ENCODE results near the gene ZBTB8A. TPM values are rescaled to one million over a fixed set of nuclear protein-coding genes. Genes with fewer than 3 reads are reported as not detected.

The ZBTB8A gene
- total RNA-seq, 1 donor from 2014 or later, result 10.1 TPM

DNA sequence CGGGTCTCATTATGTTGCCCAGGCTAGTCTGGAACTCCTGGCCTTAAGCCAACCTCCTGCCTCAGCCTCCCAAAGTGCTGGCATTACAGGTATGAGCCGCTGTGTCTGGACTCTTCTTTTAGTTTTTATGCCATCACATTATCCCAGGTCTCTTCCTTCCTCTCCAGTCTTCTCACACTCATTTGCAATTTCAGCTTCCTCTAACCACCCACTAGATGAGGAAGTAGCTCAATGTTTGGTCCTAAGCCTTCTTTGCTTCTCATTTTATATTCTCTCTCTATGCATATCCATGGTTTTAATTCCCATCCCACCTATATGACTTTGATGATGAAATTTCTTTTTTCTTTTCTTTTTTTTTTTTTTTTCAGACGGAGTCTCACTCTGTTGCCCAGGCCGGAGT is 3.1 kb upstream of the ZBTB8A start:
- TF ChIP-seq, protein P1, sequence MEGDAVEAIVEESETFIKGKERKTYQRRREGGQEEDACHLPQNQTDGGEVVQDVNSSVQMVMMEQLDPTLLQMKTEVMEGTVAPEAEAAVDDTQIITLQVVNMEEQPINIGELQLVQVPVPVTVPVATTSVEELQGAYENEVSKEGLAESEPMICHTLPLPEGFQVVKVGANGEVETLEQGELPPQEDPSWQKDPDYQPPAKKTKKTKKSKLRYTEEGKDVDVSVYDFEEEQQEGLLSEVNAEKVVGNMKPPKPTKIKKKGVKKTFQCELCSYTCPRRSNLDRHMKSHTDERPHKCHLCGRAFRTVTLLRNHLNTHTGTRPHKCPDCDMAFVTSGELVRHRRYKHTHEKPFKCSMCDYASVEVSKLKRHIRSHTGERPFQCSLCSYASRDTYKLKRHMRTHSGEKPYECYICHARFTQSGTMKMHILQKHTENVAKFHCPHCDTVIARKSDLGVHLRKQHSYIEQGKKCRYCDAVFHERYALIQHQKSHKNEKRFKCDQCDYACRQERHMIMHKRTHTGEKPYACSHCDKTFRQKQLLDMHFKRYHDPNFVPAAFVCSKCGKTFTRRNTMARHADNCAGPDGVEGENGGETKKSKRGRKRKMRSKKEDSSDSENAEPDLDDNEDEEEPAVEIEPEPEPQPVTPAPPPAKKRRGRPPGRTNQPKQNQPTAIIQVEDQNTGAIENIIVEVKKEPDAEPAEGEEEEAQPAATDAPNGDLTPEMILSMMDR (IDR thresholded peaks at IDR 0.05), result no peak
- TF ChIP-seq POLR2AphosphoS5 (IDR thresholded peaks at IDR 0.05; ENCODE audit: insufficient read depth in 1 of 2, low read depth in 1 of 2) (no peak), POLR2A (IDR thresholded peaks at IDR 0.05) (no peak)
- no peak for DNase-seq (ENCODE audit: extremely low spot score in 2 of 2)
- H3K4me3 ChIP-seq, result no peak overlapping the region
- no peak overlapping the region for H3K27ac ChIP-seq
- intact Hi-C loops (cut with DNase I), result no loop called here
- H3K36me3 ChIP-seq, result no peaks in the 10 kb centered on the region
- H3K4me1 ChIP-seq, result peaks cover 10% of the 10 kb centered on the region
- H3K27me3 ChIP-seq, result no peaks in the 10 kb centered on the region
- no peaks in the 10 kb centered on the region for H3K9me3 ChIP-seq

DNA sequence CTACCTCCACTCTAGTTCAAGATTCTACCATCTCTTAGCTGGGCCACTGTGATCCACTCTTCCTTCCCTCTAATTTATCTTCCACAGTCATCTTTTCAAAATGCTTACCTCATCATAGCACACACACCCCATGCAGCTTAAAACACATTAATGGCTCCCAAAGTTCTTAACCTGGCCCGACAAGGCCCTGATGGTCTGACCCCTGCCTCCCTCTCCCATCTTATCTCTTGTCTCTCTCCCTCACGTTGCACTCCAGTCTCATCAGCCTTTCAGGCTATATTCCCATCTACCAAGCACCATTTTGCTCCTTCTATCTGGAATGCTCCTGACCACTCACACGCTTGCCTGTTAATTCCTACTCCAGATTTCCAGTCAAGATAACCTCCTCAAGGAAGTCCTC is 2.5 kb upstream of the ZBTB8A start:
- no peaks in the 10 kb centered on the region for H3K9me3 ChIP-seq
- no peak overlapping the region for H3K4me3 ChIP-seq
- H3K27ac ChIP-seq, result no peak overlapping the region
- TF ChIP-seq, protein P1 (IDR thresholded peaks at IDR 0.05), result no peak
- TF ChIP-seq POLR2A (IDR thresholded peaks at IDR 0.05), result no peak
- TF ChIP-seq POLR2AphosphoS5 (IDR thresholded peaks at IDR 0.05; ENCODE audit: insufficient read depth in 1 of 2, low read depth in 1 of 2), result no peak
- intact Hi-C loops (cut with DNase I), result no loop called here
- peaks cover 10% of the 10 kb centered on the region for H3K4me1 ChIP-seq
- no peaks in the 10 kb centered on the region for H3K36me3 ChIP-seq
- DNase-seq (ENCODE audit: extremely low spot score in 2 of 2), result no peak
- no peaks in the 10 kb centered on the region for H3K27me3 ChIP-seq

DNA sequence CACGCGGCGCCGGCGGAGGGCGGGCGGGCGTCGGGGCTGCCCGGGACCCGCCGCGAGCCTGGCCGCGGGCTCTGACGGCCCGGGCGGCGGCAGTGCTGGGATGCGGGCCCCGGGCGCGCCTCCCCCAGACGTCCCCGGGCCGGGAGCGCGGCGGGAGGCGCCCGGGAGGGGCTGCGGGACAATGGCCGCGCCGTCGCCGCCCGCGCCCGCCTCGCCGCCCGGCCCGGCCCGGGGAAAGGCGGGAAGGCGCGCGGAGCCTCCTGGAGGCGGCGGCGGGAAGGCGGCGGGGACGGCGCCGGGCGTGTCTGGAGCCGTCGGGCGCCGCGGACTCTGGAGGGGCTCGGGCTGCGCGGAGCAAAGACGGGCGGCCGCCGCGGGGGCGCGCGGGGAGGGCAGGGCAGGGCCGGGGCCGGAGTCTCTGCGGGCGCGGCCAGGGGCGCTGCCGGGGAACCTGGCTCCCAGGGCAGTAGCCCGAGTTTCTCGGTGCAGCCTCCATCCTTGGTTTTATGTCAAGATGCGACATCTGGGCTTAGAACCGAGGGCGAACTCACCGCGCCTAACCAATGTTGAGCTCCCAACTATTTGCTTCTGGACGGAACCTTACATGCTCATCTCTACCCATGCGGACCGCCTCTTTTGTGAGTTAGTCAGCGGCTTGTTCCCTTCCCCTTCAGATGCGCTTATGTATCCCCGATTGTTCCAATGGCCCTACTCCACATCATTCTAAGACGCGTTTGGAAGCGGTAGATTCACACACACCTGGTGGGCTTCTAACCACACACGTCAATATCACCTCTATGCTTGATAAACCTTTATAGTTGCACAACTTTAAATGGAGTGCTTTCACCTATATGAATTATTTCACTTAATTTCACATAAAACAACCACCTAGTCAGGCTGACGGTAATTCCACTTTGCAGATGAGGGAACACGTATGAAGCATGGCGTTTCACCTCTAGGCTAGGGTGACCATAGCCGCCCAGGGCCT is 651 bp downstream of the ZBTB8A start:
- intact Hi-C loops (cut with DNase I), result no loop called here
- DNase-seq (ENCODE audit: extremely low spot score in 2 of 2), result no peak
- no peak for TF ChIP-seq POLR2A (IDR thresholded peaks at IDR 0.05)
- TF ChIP-seq, protein P1 (IDR thresholded peaks at IDR 0.05), result no peak
- TF ChIP-seq POLR2AphosphoS5 (IDR thresholded peaks at IDR 0.05; ENCODE audit: insufficient read depth in 1 of 2, low read depth in 1 of 2), result no peak
- Histone ChIP-seq H3K27me3 (no peaks in the 10 kb centered on the region), H3K36me3 (no peaks in the 10 kb centered on the region), H3K4me3 (peak overlapping the region; percentile 49 to 83), H3K4me1 (peaks cover 10% of the 10 kb centered on the region), H3K27ac (peak overlapping the region; percentile 70), H3K9me3 (no peaks in the 10 kb centered on the region)

DNA sequence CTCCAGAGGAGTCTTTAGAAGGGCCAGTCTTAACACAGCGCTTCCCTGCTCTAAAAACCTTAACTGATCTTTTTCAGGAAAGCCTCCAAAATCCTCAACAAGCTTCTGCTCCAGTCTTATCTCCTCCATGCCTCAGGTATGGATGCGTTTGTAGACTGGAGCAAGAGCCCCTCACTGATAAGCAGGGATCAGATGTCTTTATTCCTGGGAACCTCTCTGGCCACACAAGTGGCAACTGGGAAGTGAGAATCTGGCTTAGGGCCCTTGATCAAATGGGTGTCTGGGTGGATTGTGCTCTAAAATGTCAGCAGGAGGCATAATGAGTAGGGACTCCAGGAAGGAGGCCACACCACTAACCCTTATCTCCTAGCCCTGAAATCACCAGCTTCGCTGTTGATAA is 1.4 kb downstream of the ZBTB8A start:
- no peaks in the 10 kb centered on the region for H3K27me3 ChIP-seq
- TF ChIP-seq POLR2AphosphoS5 (IDR thresholded peaks at IDR 0.05; ENCODE audit: insufficient read depth in 1 of 2, low read depth in 1 of 2), result no peak
- TF ChIP-seq, protein P1 (IDR thresholded peaks at IDR 0.05), result no peak
- no peak for TF ChIP-seq POLR2A (IDR thresholded peaks at IDR 0.05)
- no peaks in the 10 kb centered on the region for H3K36me3 ChIP-seq
- H3K9me3 ChIP-seq, result no peaks in the 10 kb centered on the region
- H3K27ac ChIP-seq, result no peak overlapping the region
- H3K4me3 ChIP-seq, result peak overlapping the region; percentile 49 to 83
- intact Hi-C loops (cut with DNase I), result no loop called here
- no peak for DNase-seq (ENCODE audit: extremely low spot score in 2 of 2)
- H3K4me1 ChIP-seq, result peaks cover 10% of the 10 kb centered on the region

DNA sequence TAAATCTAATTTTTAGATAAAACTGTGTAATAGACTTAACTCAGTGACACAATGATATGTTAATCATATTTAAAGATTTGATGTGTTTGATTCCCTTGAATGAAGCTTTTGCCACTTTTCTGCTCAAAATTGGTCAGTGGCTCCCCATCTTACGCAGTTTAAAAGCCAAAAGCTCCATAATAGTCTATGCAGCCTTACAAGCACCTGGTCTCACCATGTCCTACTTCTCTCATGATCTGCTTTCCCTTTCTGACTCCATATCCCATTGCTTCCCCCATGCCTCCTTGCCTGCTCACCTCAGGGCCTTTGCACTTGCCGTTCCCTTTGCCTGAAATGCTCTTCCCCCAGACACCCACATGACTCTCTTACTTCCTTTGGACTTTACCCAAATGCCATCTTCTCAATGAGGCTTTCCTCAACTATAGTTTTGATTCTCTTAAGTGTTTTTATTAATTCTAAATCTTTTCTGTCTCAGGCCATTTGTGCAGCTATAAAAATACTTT is 1.9 kb downstream of the ZBTB8A start:
- intact Hi-C loops (cut with DNase I), result no loop called here
- Histone ChIP-seq H3K4me1 (peaks cover 10% of the 10 kb centered on the region), H3K27me3 (no peaks in the 10 kb centered on the region), H3K27ac (no peak overlapping the region), H3K9me3 (no peaks in the 10 kb centered on the region), H3K4me3 (no peak overlapping the region), H3K36me3 (no peaks in the 10 kb centered on the region)
- TF ChIP-seq, protein P1 (IDR thresholded peaks at IDR 0.05), result no peak
- no peak for TF ChIP-seq POLR2AphosphoS5 (IDR thresholded peaks at IDR 0.05; ENCODE audit: insufficient read depth in 1 of 2, low read depth in 1 of 2)
- TF ChIP-seq POLR2A (IDR thresholded peaks at IDR 0.05), result no peak
- DNase-seq (ENCODE audit: extremely low spot score in 2 of 2), result no peak

Measured in vagina (tissue), 2 donors.